Fibroblast of lung (primary cell): ENCODE measurements around the gene RIOK3. TPM values are rescaled to one million over a fixed set of nuclear protein-coding genes. Genes with fewer than 3 reads are reported as not detected.
"Not testable (repeated sequence)": the region's sequence is repeated elsewhere in the genome, so short reads cannot be mapped to it uniquely, and the experiment has no call there.

ENCODE experiments used
- DNase-seq, 2 donors: peaks; one replicate each; pipeline versions ENCODE4 v3.0.0 to v3.0.0-alpha.2; 2010; ENCODE audit warnings: low read depth in 2 of 2
- H2AFZ ChIP-seq: 2 replicates; pipeline ENCODE4 v1.5.1; 2012; ENCODE audit warnings: low read length, control low read depth, inconsistent platforms
- H3K27ac ChIP-seq: 2 replicates; pipeline ENCODE4 v1.5.1; 2011; ENCODE audit warnings: low read length, control low read depth; ENCODE audit not compliant: insufficient read depth
- H3K27me3 ChIP-seq: 2 replicates; pipeline ENCODE4 v1.5.1; 2011; ENCODE audit warnings: mild to moderate bottlenecking, low read length; ENCODE audit not compliant: control insufficient read depth, insufficient read depth
- H3K36me3 ChIP-seq: 2 replicates; pipeline ENCODE4 v1.5.1; 2011; ENCODE audit warnings: low read length; ENCODE audit not compliant: control insufficient read depth, insufficient read depth
- H3K4me1 ChIP-seq: 2 replicates; pipeline ENCODE4 v1.5.1; 2011; ENCODE audit warnings: low read length; ENCODE audit not compliant: control insufficient read depth, insufficient read depth; ENCODE audit errors: extremely low read depth
- H3K4me2 ChIP-seq: 2 replicates; pipeline ENCODE4 v1.5.1; 2011; ENCODE audit warnings: low read length, control low read depth; ENCODE audit not compliant: insufficient read depth; ENCODE audit errors: extremely low read depth
- H3K4me3 ChIP-seq, 4 experiments: fragments of 200-600 bp in 1 of 4; sonication (generic) in 1 of 4; replicated peaks in 1 of 4; 2 replicates each; pipeline ENCODE4 v1.5.1; 2011 to 2016; ENCODE audit warnings: low read length in 4 of 4, low read depth in 3 of 4, mild to moderate bottlenecking in 3 of 4, control low read depth in 2 of 4, inconsistent platforms in 1 of 4, mixed read lengths in 1 of 4; ENCODE audit not compliant: insufficient read depth in 1 of 4; ENCODE audit errors: control extremely low read depth in 1 of 4
- H3K79me2 ChIP-seq: 2 replicates; pipeline ENCODE4 v1.5.1; 2012; ENCODE audit warnings: mild to moderate bottlenecking, low read length, inconsistent platforms; ENCODE audit not compliant: control insufficient read depth, insufficient read depth
- H3K9ac ChIP-seq: 2 replicates; pipeline ENCODE4 v1.5.1; 2011; ENCODE audit warnings: mild to moderate bottlenecking, low read length, control low read depth; ENCODE audit not compliant: insufficient read depth
- H3K9me3 ChIP-seq: 2 replicates; pipeline ENCODE4 v1.5.1; 2012; ENCODE audit warnings: low read depth, low read length; ENCODE audit not compliant: control insufficient read depth, insufficient read depth
- H4K20me1 ChIP-seq: 2 replicates; pipeline ENCODE4 v1.5.1; 2011; ENCODE audit warnings: low read length; ENCODE audit not compliant: control insufficient read depth, insufficient read depth; ENCODE audit errors: extremely low read depth
- EZH2 ChIP-seq: IDR thresholded peaks from 2 replicates; pipeline ENCODE4 v1.5.1; 2012; ENCODE audit warnings: low read length, control low read depth, mild to moderate bottlenecking; ENCODE audit errors: missing control alignments
- polyA plus RNA-seq, 2 donors: library from polyadenylated mRNA; depleted of rRNA in 1 of 2; stranded (reverse) in 1 of 2; unstranded in 1 of 2; fragments of >200 nt; gene quantifications; 2 replicates each; pipeline ENCODE4 v1.2.1, GENCODE V29; 2011 to 2012; ENCODE audit warnings: missing spikeins in 1 of 2
- total RNA-seq: library from RNA; depleted of rRNA; stranded (reverse); fragments of >200 nt; gene quantifications from 2 replicates; pipeline ENCODE4 v1.2.1, GENCODE V29; 2014
- TF ChIP-seq, protein P1 (sequence below), 2 donors: IDR thresholded peaks in 1 of 2; conservative IDR thresholded peaks in 1 of 2; 1 replicate in 1 of 2; 2 replicates in 1 of 2; pipeline ENCODE4 v1.5.1; 2011 to 2012; ENCODE audit warnings: low read length in 2 of 2, control low read depth in 1 of 2, inconsistent platforms in 1 of 2, low read depth in 1 of 2, mild to moderate bottlenecking in 1 of 2

RIOK3 gene
- total and polyA plus RNA-seq, 2 donors (not counting 1 experiment from before 2014, with no cell fraction given), result 48.4 to 78.8 TPM

GRCh38 chr18:23422751-23423418 lies 30.2 kb upstream of the RIOK3 start:
- H3K36me3 ChIP-seq, result no peaks in the 10 kb centered on the region
- no peak overlapping the region for H3K4me2 ChIP-seq
- H3K9ac ChIP-seq, result no peak overlapping the region
- no peaks in the 10 kb centered on the region for H3K27me3 ChIP-seq
- H3K79me2 ChIP-seq, result no peaks in the 10 kb centered on the region
- H3K27ac ChIP-seq, result no peak overlapping the region
- H3K4me1 ChIP-seq, result no peaks in the 10 kb centered on the region
- no peak overlapping the region for H3K4me3 ChIP-seq
- H4K20me1 ChIP-seq, result no peaks in the 10 kb centered on the region
- H3K9me3 ChIP-seq, result no peaks in the 10 kb centered on the region
- H2AFZ ChIP-seq, result no peak overlapping the region
- no peak for TF ChIP-seq EZH2
- TF ChIP-seq, protein P1, sequence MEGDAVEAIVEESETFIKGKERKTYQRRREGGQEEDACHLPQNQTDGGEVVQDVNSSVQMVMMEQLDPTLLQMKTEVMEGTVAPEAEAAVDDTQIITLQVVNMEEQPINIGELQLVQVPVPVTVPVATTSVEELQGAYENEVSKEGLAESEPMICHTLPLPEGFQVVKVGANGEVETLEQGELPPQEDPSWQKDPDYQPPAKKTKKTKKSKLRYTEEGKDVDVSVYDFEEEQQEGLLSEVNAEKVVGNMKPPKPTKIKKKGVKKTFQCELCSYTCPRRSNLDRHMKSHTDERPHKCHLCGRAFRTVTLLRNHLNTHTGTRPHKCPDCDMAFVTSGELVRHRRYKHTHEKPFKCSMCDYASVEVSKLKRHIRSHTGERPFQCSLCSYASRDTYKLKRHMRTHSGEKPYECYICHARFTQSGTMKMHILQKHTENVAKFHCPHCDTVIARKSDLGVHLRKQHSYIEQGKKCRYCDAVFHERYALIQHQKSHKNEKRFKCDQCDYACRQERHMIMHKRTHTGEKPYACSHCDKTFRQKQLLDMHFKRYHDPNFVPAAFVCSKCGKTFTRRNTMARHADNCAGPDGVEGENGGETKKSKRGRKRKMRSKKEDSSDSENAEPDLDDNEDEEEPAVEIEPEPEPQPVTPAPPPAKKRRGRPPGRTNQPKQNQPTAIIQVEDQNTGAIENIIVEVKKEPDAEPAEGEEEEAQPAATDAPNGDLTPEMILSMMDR (conservative IDR thresholded peaks at IDR 0.05 in 1 of 2, IDR thresholded peaks at IDR 0.05 in 1 of 2; ENCODE audit: low read depth in 1 of 2, low read length in 2 of 2), result no peak
- DNase-seq, result peak; percentile 21 to 54

- no peak overlapping the region for H2AFZ ChIP-seq
These were observed 28.5 kb upstream of the RIOK3 start for GRCh38 chr18:23424616-23425015.

GRCh38 chr18:23428821-23429220 lies 24.3 kb upstream of the RIOK3 start:
- no peak for TF ChIP-seq EZH2
- TF ChIP-seq, protein P1 (conservative IDR thresholded peaks at IDR 0.05 in 1 of 2, IDR thresholded peaks at IDR 0.05 in 1 of 2; ENCODE audit: low read depth in 1 of 2, low read length in 2 of 2), result no peak

More at GRCh38 chr18:23424616-23425015, 28.5 kb upstream of the RIOK3 start:
- no peak overlapping the region for H3K27ac ChIP-seq
- DNase-seq, result no peak
- H3K36me3 ChIP-seq, result no peaks in the 10 kb centered on the region
- no peaks in the 10 kb centered on the region for H3K4me1 ChIP-seq
- TF ChIP-seq, protein P1 (conservative IDR thresholded peaks at IDR 0.05 in 1 of 2, IDR thresholded peaks at IDR 0.05 in 1 of 2; ENCODE audit: low read depth in 1 of 2, low read length in 2 of 2), result no peak
- no peak for TF ChIP-seq EZH2
- no peak overlapping the region for H3K9ac ChIP-seq
- no peaks in the 10 kb centered on the region for H3K79me2 ChIP-seq
- H3K27me3 ChIP-seq, result no peaks in the 10 kb centered on the region
- H3K9me3 ChIP-seq, result no peaks in the 10 kb centered on the region
- H3K4me2 ChIP-seq, result no peak overlapping the region
- no peaks in the 10 kb centered on the region for H4K20me1 ChIP-seq
- H3K4me3 ChIP-seq, result no peak overlapping the region

DNA sequence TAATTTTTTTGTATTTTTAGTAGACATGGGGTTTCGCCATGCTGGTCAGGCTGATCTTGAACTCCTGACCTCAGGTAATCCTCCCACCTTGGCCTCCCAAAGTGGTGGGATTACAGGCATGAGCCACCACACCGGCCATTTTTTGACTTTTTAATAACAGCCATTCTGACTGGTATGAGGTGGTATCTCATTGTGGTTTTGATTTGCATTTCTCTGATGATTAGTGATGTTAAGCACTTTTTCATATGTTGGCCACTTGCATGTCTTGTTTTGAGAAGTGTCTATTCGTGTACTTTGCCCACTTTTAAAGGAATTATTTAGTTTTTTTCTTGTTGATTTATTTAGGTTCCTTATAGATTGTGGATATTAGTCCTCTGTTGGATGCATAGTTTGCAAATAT lies 23.5 kb upstream of the RIOK3 start:
- not testable (repeated sequence) for H3K9ac ChIP-seq, H3K4me3 ChIP-seq, H3K27ac ChIP-seq, H3K79me2 ChIP-seq, H3K4me1 ChIP-seq, DNase-seq, H2AFZ ChIP-seq, H3K9me3 ChIP-seq, H3K4me2 ChIP-seq, H3K27me3 ChIP-seq, H3K36me3 ChIP-seq, H4K20me1 ChIP-seq

More at GRCh38 chr18:23428821-23429220, 24.3 kb upstream of the RIOK3 start:
- Histone ChIP-seq H3K27me3 (no peaks in the 10 kb centered on the region), H3K4me1 (no peaks in the 10 kb centered on the region), H3K4me3 (no peak overlapping the region), H3K79me2 (no peaks in the 10 kb centered on the region), H3K9ac (no peak overlapping the region), H2AFZ (no peak overlapping the region), H3K4me2 (no peak overlapping the region), H3K9me3 (no peaks in the 10 kb centered on the region), H3K27ac (no peak overlapping the region), H4K20me1 (no peaks in the 10 kb centered on the region), H3K36me3 (no peaks in the 10 kb centered on the region)
- no peak for DNase-seq
